Keratinocyte (primary cell): Measurements from ENCODE around the gene FAM219A.

Source experiments
- CTCF ChIP-seq, 3 experiments: IDR thresholded peaks in 1 of 3; conservative IDR thresholded peaks in 1 of 3; optimal IDR thresholded peaks in 1 of 3; 2 replicates in 2 of 3; 3 replicates in 1 of 3; pipeline versions ENCODE3 to v1.5.1; 2011; ENCODE audit warnings: low read length in 3 of 3, mild to moderate bottlenecking in 3 of 3, moderate library complexity in 2 of 3, control low read depth in 1 of 3, inconsistent platforms in 1 of 3; ENCODE audit not compliant: insufficient read depth in 2 of 3; ENCODE audit errors: extremely low read depth in 1 of 3
- EZH2 ChIP-seq: IDR thresholded peaks from one replicate; pipeline ENCODE4 v1.6.1; 2012; ENCODE audit warnings: inconsistent platforms, mild to moderate bottlenecking, low read length, moderate library complexity

GRCh38 chr9:34398875-34399274 is 59.5 kb downstream of the FAM219A start:
- no peak for TF ChIP-seq CTCF (optimal IDR thresholded peaks at IDR 0.05 in 1 of 3, IDR thresholded peaks at IDR 0.05 in 1 of 3, conservative IDR thresholded peaks at IDR 0.05 in 1 of 3; ENCODE audit: extremely low read depth in 1 of 3, insufficient read depth in 2 of 3, low read length in 3 of 3)
- TF ChIP-seq EZH2 = no peak
